Dendritic cell treated with granulocyte-macrophage colony-stimulating factor and Interleukin-4, amounts not matched to agents 40 ng/mL and 50 ng/mL, for 4 days (primary cell): ENCODE data around the gene SOAT2.

Source experiments
- H3K27ac Mint-ChIP-seq: one replicate; pipeline ENCODE4 v1.8.0; 2022; ENCODE audit warnings: mild to moderate bottlenecking, mixed read lengths
- H3K27me3 Mint-ChIP-seq: one replicate; pipeline ENCODE4 v1.8.0; 2022; ENCODE audit warnings: mild to moderate bottlenecking, mixed read lengths
- H3K36me3 Mint-ChIP-seq: one replicate; pipeline ENCODE4 v1.8.0; 2022; ENCODE audit warnings: low read depth, mixed read lengths
- H3K4me1 Mint-ChIP-seq: one replicate; pipeline ENCODE4 v1.8.0; 2022; ENCODE audit warnings: low read depth, mixed read lengths
- H3K4me3 Mint-ChIP-seq: one replicate; pipeline ENCODE4 v1.8.0; 2022; ENCODE audit warnings: mild to moderate bottlenecking, moderate library complexity, mixed read lengths
- H3K9me3 Mint-ChIP-seq: one replicate; pipeline ENCODE4 v1.8.0; 2022; ENCODE audit warnings: mixed read lengths
- intact Hi-C: fragments of 100-400 bp; cut with micrococcal nuclease; formaldehyde crosslinking; loops from one replicate; pipeline ENCODE4 v1.15.0; 2022

Gene SOAT2

GRCh38 chr12:53070877-53071492 lies 32.3 kb upstream of the SOAT2 start:
- Mint-ChIP-seq H3K36me3 (peaks cover 91% of the 10 kb centered on the region), H3K27me3 (no peaks in the 10 kb centered on the region), H3K4me3 (no peak overlapping the region), H3K27ac (peak overlapping the region; percentile 26), H3K4me1 (peaks cover 71% of the 10 kb centered on the region), H3K9me3 (no peaks in the 10 kb centered on the region)
- intact Hi-C loops: no loop called here

- no peaks in the 10 kb centered on the region for H3K27me3 Mint-ChIP-seq
- intact Hi-C loops: no loop called here
- H3K4me1 Mint-ChIP-seq: peaks cover 70% of the 10 kb centered on the region
- peaks cover 91% of the 10 kb centered on the region for H3K36me3 Mint-ChIP-seq
- H3K9me3 Mint-ChIP-seq: no peaks in the 10 kb centered on the region
- peak overlapping the region; percentile 48 for H3K27ac Mint-ChIP-seq
- no peak overlapping the region for H3K4me3 Mint-ChIP-seq
Observed at GRCh38 chr12:53071591-53072551, 31.4 kb upstream of the SOAT2 start.

- H3K4me3 Mint-ChIP-seq: no peak overlapping the region
- H3K27ac Mint-ChIP-seq: no peak overlapping the region
Observed at GRCh38 chr12:53073881-53074280, 29.4 kb upstream of the SOAT2 start.

GRCh38 chr12:53074283-53074998 lies 28.8 kb upstream of the SOAT2 start:
- no peaks in the 10 kb centered on the region for H3K9me3 Mint-ChIP-seq
- H3K27ac Mint-ChIP-seq: no peak overlapping the region
- H3K4me1 Mint-ChIP-seq: peaks cover 79% of the 10 kb centered on the region
- intact Hi-C loops: no loop called here
- no peaks in the 10 kb centered on the region for H3K27me3 Mint-ChIP-seq
- H3K4me3 Mint-ChIP-seq: no peak overlapping the region
- peaks cover 80% of the 10 kb centered on the region for H3K36me3 Mint-ChIP-seq

More at GRCh38 chr12:53073881-53074280, 29.4 kb upstream of the SOAT2 start:
- Mint-ChIP-seq H3K4me1 (peaks cover 80% of the 10 kb centered on the region), H3K27me3 (no peaks in the 10 kb centered on the region), H3K9me3 (no peaks in the 10 kb centered on the region), H3K36me3 (peaks cover 80% of the 10 kb centered on the region)
- intact Hi-C loops: no loop called here

- no peak overlapping the region for H3K4me3 Mint-ChIP-seq
- H3K27ac Mint-ChIP-seq: no peak overlapping the region
- no peaks in the 10 kb centered on the region for H3K9me3 Mint-ChIP-seq
- peaks cover 82% of the 10 kb centered on the region for H3K4me1 Mint-ChIP-seq
- no peaks in the 10 kb centered on the region for H3K27me3 Mint-ChIP-seq
- H3K36me3 Mint-ChIP-seq: peaks cover 76% of the 10 kb centered on the region
- intact Hi-C loops: no loop called here
Observed at GRCh38 chr12:53074999-53075370, 28.3 kb upstream of the SOAT2 start.

GRCh38 chr12:53076461-53076860 lies 26.8 kb upstream of the SOAT2 start:
- peaks cover 62% of the 10 kb centered on the region for H3K36me3 Mint-ChIP-seq
- H3K27ac Mint-ChIP-seq: no peak overlapping the region
- H3K4me3 Mint-ChIP-seq: no peak overlapping the region
- peaks cover 4% of the 10 kb centered on the region for H3K27me3 Mint-ChIP-seq
- H3K4me1 Mint-ChIP-seq: peaks cover 80% of the 10 kb centered on the region
- intact Hi-C loops: no loop called here
- H3K9me3 Mint-ChIP-seq: no peaks in the 10 kb centered on the region

GRCh38 chr12:53077030-53077429 lies 26.3 kb upstream of the SOAT2 start:
- intact Hi-C loops: no loop called here

GRCh38 chr12:53078425-53079225 lies 24.7 kb upstream of the SOAT2 start:
- Mint-ChIP-seq H3K36me3 (peaks cover 48% of the 10 kb centered on the region), H3K9me3 (no peaks in the 10 kb centered on the region), H3K4me1 (peaks cover 60% of the 10 kb centered on the region), H3K4me3 (peak overlapping the region; percentile 80), H3K27ac (peak overlapping the region; percentile 93), H3K27me3 (peaks cover 9% of the 10 kb centered on the region)
- intact Hi-C loops: no loop called here

More at GRCh38 chr12:53077030-53077429, 26.3 kb upstream of the SOAT2 start:
- Mint-ChIP-seq H3K4me1 (peaks cover 75% of the 10 kb centered on the region), H3K36me3 (peaks cover 57% of the 10 kb centered on the region), H3K9me3 (no peaks in the 10 kb centered on the region), H3K27ac (no peak overlapping the region), H3K27me3 (peaks cover 7% of the 10 kb centered on the region), H3K4me3 (no peak overlapping the region)

GRCh38 chr12:53079226-53080117 lies 23.8 kb upstream of the SOAT2 start, which contains the start of gene SPRYD3:
SPRYD3 (minus strand) TSS chr12:53079390; CDS start chr12:53079333, 57 bp downstream.
- peaks cover 52% of the 10 kb centered on the region for H3K4me1 Mint-ChIP-seq
- intact Hi-C loops: no loop called here
- peak within 1 kb of the TSS; percentile 80 for H3K4me3 Mint-ChIP-seq
- H3K27me3 Mint-ChIP-seq: peaks cover 9% of the 10 kb centered on the region
- no peaks in the 10 kb centered on the region for H3K9me3 Mint-ChIP-seq
- peak within 1 kb of the TSS; percentile 93 for H3K27ac Mint-ChIP-seq
- H3K36me3 Mint-ChIP-seq: peaks cover 40% of the 10 kb centered on the region

GRCh38 chr12:53082637-53083175 lies 20.6 kb upstream of the SOAT2 start:
- Mint-ChIP-seq H3K36me3 (peaks cover 7% of the 10 kb centered on the region), H3K27me3 (peaks cover 12% of the 10 kb centered on the region), H3K27ac (no peak overlapping the region)

GRCh38 chr12:53086361-53086760 lies 16.9 kb upstream of the SOAT2 start:
- intact Hi-C loops: no loop called here
- H3K27me3 Mint-ChIP-seq: peaks cover 9% of the 10 kb centered on the region

More at GRCh38 chr12:53082637-53083175, 20.6 kb upstream of the SOAT2 start:
- Mint-ChIP-seq H3K4me3 (no peak overlapping the region), H3K9me3 (no peaks in the 10 kb centered on the region), H3K4me1 (peaks cover 27% of the 10 kb centered on the region)
- intact Hi-C loops: no loop called here

GRCh38 chr12:53090105-53090504 lies 13.2 kb upstream of the SOAT2 start:
- no peaks in the 10 kb centered on the region for H3K36me3 Mint-ChIP-seq
- peaks cover 4% of the 10 kb centered on the region for H3K27me3 Mint-ChIP-seq
- H3K9me3 Mint-ChIP-seq: no peaks in the 10 kb centered on the region
- intact Hi-C loops: no loop called here
- H3K4me1 Mint-ChIP-seq: peaks cover 19% of the 10 kb centered on the region
- H3K4me3 Mint-ChIP-seq: no peak overlapping the region
- H3K27ac Mint-ChIP-seq: no peak overlapping the region

More at GRCh38 chr12:53086361-53086760, 16.9 kb upstream of the SOAT2 start:
- H3K4me1 Mint-ChIP-seq: no peaks in the 10 kb centered on the region
- H3K27ac Mint-ChIP-seq: no peak overlapping the region
- H3K36me3 Mint-ChIP-seq: no peaks in the 10 kb centered on the region
- H3K4me3 Mint-ChIP-seq: no peak overlapping the region
- no peaks in the 10 kb centered on the region for H3K9me3 Mint-ChIP-seq
